Lower lobe of right lung (tissue), 2 donors: ENCODE data around the gene ASTN2. TPM values are rescaled to one million over a fixed set of nuclear protein-coding genes. Genes with fewer than 3 reads are reported as not detected.

Experiments
- ATAC-seq, 2 donors: fragments of 200-7000 bp; cut with Tn5 transposase; one replicate each; pipeline ENCODE4 v1.9.1; 2020 to 2022; ENCODE audit warnings: mild to moderate bottlenecking in 2 of 2, moderate library complexity in 2 of 2
- DNase-seq: peaks from one replicate; pipeline ENCODE4 v3.0.0-alpha.2; 2020
- H3K27ac ChIP-seq: fragments of 200-600 bp; one replicate; pipeline ENCODE4 v1.8.0; 2022
- H3K27me3 ChIP-seq: fragments of 200-600 bp; one replicate; pipeline ENCODE4 v1.8.0; 2022; ENCODE audit warnings: low read depth
- H3K36me3 ChIP-seq: fragments of 200-600 bp; one replicate; pipeline ENCODE4 v1.8.0; 2022; ENCODE audit warnings: mild to moderate bottlenecking
- H3K4me1 ChIP-seq: fragments of 200-600 bp; one replicate; pipeline ENCODE4 v1.8.0; 2022
- H3K4me3 ChIP-seq: fragments of 200-600 bp; one replicate; pipeline ENCODE4 v1.8.0; 2022; ENCODE audit warnings: mild to moderate bottlenecking
- H3K9me3 ChIP-seq: fragments of 200-600 bp; one replicate; pipeline ENCODE4 v1.8.0; 2022
- CTCF ChIP-seq: fragments of 200-600 bp; IDR thresholded peaks from one replicate; pipeline ENCODE4 v1.8.0; 2022; ENCODE audit warnings: antibody characterized with exemption, mild to moderate bottlenecking
- intact Hi-C: fragments of 100-400 bp; cut with DNase I; formaldehyde crosslinking; loops from one replicate; pipeline ENCODE4 v1.11.0; 2022
- total RNA-seq: library from RNA; stranded (reverse); fragmentation: NEBNext Ultra II Directional; extraction: Animal tissue kit (Norgen Biotek cat#: 25700); gene quantifications from one replicate; pipeline ENCODE4 v1.2.1, GENCODE V29; 2021
- donor health status: DM: no; HTN: yes; CAD: no; lungs with severe emphysema.

The ASTN2 gene
- total RNA-seq, 1 donor from 2014 or later, result 4.3 TPM

- no peak for TF ChIP-seq CTCF
- DNase-seq, result no peak
- ATAC-seq, result no peak
- Histone ChIP-seq H3K27ac (no peak overlapping the region), H3K9me3 (no peaks in the 10 kb centered on the region), H3K4me3 (no peak overlapping the region), H3K4me1 (no peaks in the 10 kb centered on the region), H3K27me3 (no peaks in the 10 kb centered on the region), H3K36me3 (no peaks in the 10 kb centered on the region)
- intact Hi-C loops, result no loop called here
Observed at GRCh38 chr9:116448431-116448830, 966.4 kb downstream of the ASTN2 start.

GRCh38 chr9:116447934-116448333, 966.9 kb downstream of the ASTN2 start:
- Histone ChIP-seq H3K36me3 (no peaks in the 10 kb centered on the region), H3K9me3 (no peaks in the 10 kb centered on the region), H3K4me1 (no peaks in the 10 kb centered on the region), H3K27ac (no peak overlapping the region), H3K27me3 (no peaks in the 10 kb centered on the region), H3K4me3 (no peak overlapping the region)
- intact Hi-C loops, result no loop called here
- no peak for TF ChIP-seq CTCF
- no peak for DNase-seq
- no peak for ATAC-seq

GRCh38 chr9:116442528-116442927, 972.3 kb downstream of the ASTN2 start:
- H3K27ac ChIP-seq, result no peak overlapping the region
- intact Hi-C loops, result no loop called here
- H3K27me3 ChIP-seq, result no peaks in the 10 kb centered on the region
- no peak for TF ChIP-seq CTCF
- no peaks in the 10 kb centered on the region for H3K36me3 ChIP-seq
- H3K9me3 ChIP-seq, result no peaks in the 10 kb centered on the region
- H3K4me3 ChIP-seq, result no peak overlapping the region
- no peaks in the 10 kb centered on the region for H3K4me1 ChIP-seq
- ATAC-seq (no peak), DNase-seq (no peak)

GRCh38 chr9:116437411-116438370, 977.2 kb downstream of the ASTN2 start:
- no peak overlapping the region for H3K4me3 ChIP-seq
- ATAC-seq (no peak), DNase-seq (no peak)
- H3K27ac ChIP-seq, result no peak overlapping the region
- no peaks in the 10 kb centered on the region for H3K4me1 ChIP-seq
- no peak for TF ChIP-seq CTCF
- no peaks in the 10 kb centered on the region for H3K36me3 ChIP-seq
- no peaks in the 10 kb centered on the region for H3K27me3 ChIP-seq
- intact Hi-C loops, result no loop called here
- H3K9me3 ChIP-seq, result no peaks in the 10 kb centered on the region

GRCh38 chr9:116436121-116436520, 978.7 kb downstream of the ASTN2 start:
- H3K9me3 ChIP-seq, result no peaks in the 10 kb centered on the region
- no peaks in the 10 kb centered on the region for H3K36me3 ChIP-seq
- H3K4me3 ChIP-seq, result no peak overlapping the region
- no peak for ATAC-seq
- H3K4me1 ChIP-seq, result no peaks in the 10 kb centered on the region
- no peaks in the 10 kb centered on the region for H3K27me3 ChIP-seq
- no peak for TF ChIP-seq CTCF
- DNase-seq, result no peak
- H3K27ac ChIP-seq, result no peak overlapping the region
- intact Hi-C loops, result no loop called here
